HG03457 (cell line): Measurements from ENCODE around the gene PRR30.

Experiments used
- ATAC-seq: cut with Tn5 transposase; IDR thresholded peaks from one replicate; pipeline ENCODE4 v1.9.1; 2021; ENCODE audit warnings: moderate number of reproducible peaks; ENCODE audit not compliant: unreplicated experiment

The PRR30 gene

DNA sequence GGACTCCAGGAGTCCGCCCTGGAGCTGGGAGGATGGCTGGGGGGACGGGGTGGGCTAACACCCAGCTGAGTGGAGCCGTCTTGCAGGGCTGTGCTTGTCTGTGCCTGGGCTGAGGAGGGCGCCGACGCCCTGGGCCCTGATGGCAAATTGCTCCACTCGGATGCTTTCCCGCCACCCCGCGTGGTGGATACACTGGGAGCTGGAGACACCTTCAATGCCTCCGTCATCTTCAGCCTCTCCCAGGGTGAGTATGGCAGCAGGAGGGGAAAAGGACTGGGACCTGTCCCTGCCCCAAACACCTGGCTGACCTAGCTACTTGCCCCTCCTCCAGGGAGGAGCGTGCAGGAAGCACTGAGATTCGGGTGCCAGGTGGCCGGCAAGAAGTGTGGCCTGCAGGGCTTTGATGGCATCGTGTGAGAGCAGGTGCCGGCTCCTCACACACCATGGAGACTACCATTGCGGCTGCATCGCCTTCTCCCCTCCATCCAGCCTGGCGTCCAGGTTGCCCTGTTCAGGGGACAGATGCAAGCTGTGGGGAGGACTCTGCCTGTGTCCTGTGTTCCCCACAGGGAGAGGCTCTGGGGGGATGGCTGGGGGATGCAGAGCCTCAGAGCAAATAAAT, 39.8 kb downstream of the PRR30 start:
- ATAC-seq: no peak

DNA sequence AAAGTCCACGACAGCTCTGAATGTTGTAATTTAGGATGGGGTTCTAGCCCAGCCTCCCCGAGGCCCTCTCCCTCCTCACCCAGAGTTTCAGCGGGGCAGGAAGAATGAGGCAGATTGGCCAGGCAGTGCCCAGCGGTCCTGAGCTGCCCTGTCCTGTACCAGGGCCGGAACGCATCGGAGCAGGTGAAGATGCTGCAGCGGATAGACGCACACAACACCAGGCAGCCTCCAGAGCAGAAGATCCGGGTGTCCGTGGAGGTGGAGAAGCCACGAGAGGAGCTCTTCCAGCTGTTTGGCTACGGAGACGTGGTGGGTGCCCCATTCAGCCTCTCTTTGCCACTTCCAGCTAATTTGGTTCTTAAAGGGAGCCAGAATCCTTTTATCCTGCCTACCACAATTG, 41.9 kb downstream of the PRR30 start:
- ATAC-seq: no peak

DNA sequence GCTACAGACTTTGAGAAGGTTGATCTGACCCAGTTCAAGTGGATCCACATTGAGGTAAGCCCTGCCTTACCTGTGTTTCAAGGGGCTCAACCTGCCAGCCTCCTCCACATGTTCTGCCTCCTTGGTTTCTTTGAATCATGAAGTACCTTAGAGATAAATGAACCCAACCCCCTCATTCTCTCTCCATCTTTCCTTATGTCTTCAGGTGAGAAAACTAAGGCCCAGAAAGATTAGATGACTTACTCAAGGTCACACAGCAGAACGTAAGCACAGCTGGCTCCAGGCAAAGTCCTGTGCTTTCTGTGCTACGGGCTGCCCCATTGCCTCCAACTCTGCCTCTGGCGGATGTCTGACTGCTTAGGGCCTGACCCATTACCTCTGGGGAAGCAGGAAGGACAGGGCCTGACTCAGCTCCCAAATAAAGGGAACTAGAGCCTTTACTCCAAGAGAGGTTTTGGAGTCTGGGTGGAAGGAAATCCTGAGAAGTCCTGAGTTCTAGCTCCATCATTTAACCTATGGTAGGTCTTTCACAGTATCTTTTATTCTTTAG, 42.4 kb downstream of the PRR30 start:
- no peak for ATAC-seq

DNA sequence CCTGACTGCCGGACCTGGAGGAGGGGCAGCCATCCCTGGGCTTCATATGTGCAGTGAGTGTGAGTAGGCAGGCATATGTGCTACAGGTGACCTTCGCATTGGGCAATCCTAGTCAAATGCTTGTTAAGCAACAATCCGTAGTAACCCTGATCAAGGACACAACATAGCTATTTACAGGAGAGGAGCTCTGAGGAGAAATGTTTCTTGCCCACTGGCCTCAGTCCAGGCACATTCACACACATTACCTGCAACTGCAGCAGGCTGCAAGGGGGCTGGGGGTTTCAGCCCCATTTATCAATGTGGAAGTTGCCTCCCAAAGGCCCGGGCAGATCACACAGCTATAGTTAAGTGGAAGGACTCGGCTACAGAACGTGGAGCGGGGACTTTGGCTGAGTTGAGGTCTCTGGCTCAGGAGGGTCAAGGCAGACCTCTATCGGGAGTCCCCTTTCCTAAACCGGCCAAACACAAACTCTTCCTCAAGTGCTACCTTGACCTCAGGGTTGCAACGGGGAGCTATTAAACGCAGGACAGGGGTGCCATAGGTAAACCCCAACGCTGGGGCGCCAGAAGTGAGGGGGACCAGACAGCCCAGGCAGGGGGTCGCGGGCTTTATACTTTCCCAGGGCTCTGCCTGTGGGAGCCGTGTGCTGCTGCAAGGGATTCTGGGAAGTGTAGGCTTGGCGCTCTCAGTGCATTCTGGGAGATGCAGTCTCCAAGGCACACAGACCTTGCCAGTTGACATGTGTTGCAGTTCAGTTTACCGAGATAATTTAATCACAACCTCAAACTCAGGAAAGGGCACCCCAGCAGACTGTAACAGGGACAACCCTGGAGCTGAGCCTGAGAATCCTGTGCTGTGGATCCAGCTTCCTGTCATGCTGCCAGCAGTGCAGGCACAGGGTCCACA, 43.2 kb downstream of the PRR30 start:
- ATAC-seq: no peak

- no peak for ATAC-seq
Observed at GRCh38 chr2:27095427-27095744, 43.8 kb downstream of the PRR30 start.

GRCh38 chr2:27094353-27094984, 44.7 kb downstream of the PRR30 start:
- ATAC-seq: no peak

DNA sequence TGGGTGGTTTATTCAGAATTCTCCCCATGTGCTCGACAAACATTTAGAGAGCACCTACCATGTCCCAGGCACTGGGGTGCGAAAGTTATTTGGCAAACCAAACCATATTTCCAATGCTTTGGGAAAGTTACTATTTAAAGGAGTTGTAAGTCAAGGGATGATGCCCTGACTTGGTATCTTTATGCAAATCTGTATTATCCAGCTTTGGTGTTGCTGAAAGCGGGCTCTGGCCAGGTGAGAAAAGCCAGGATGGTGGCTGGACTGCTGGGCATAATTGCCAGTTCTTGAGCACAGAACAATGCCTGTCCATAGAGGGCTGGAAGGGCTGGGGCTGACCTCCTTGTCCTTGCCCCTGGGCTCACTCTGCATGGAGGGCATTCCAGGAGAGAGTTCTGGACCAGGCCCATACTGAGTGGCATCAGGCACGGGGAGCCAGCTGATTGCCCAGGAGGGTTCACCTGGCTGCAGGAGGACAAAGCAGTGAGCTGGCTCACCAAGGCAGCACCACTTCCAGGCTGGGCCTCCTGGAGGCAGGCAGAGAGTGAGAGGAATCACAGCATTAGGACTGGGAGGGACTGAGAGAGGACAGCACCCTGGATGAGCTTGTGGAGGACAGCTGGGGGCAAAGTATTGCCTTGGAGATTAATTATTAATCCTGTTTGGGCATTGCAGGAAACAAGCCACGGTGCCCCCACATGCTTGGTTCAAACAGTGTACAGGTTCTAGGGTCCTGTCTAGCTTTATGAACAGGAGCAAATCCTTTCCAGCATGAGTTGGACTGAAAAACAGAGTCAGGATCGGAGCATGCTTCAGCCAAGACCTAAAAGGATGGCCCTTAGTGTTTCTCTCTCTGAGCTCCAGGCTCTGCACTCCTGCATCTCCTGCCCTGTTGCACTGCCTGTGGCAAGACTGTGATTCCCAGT, 45.5 kb downstream of the PRR30 start:
- ATAC-seq: no peak

DNA sequence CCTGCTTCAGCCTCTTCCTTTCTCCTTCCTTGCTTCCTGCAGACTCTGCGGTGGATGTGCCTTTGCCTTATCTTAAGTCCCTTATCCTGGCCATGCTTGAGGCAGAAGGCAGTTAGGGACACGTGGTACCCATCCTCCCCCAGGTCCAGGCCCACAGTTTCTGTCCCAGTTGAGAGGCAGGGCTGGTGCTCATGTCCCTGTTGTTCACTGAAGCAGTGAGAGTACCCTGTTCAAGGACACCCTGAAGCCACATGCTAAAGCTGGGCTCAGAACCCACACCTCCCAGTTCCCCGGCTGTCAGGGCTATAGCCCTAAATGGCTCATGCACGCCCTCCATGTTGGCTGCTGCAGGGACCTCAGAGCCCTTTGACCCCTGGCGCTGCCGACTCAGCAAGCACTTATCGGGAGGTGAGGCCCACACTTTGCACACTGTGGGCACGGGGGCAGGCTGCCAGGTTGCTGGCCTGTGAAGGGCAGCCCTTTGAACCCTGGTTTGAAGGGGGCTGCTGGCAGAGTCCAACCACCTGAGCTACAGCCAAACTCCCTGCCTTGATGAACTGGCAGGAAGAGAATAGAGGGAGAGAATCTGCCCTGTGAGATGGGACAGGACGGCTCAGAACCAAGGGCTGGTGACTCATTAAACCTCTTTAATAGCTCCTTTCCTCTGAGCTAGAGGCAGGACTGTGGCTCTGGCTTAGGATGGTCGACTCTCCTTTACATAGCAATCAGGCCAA, 46.3 kb downstream of the PRR30 start:
- ATAC-seq: no peak

DNA sequence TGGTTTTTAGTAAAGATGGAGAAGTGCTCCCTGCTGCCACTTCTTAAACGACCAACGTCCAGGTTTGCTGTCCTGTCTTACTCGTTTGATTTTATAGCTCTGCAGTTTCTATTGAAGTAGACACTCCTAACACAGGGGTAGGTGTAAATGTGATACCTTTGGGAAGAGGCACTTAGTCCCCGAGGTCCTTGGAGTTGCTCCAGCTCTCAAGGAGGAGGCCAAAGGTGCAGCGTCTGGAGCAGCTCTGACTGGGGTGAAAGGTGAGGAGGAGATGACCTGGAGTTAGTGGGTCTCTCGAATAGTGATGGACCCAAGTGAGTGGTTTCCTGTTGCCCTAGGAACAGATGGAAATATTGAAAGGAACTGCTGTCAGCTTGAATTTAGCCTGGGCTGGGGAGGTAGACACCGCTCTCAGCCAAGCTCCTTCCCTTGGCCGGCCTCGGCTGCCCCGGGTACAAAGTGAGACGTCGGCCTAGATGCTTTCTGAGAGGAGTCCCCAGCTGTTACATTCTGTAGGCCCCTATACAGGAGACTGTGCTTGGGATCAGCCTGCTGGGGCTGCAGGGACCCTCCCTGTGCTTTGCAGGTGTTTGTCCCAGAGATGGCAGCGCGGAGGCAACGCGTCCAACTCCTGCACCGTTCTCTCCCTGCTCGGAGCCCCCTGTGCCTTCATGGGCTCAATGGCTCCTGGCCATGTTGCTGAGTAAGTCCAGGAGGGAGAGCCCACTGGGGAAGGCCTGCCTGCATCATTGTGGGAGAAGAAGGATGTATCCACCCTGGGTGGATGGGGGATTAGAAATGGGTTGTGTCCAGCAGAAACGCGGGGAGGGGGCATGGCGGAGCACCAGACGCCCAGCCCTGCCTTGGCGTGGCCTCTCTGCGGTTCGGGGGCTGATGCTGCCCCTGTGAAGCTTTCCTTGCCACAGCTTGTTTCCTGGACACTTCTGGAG, 47.2 kb downstream of the PRR30 start:
- ATAC-seq: no peak

GRCh38 chr2:27089111-27089954, 49.9 kb downstream of the PRR30 start:
- no peak for ATAC-seq

GRCh38 chr2:27088634-27089033, 50.6 kb downstream of the PRR30 start:
- no peak for ATAC-seq

GRCh38 chr2:27087823-27088410, 51.3 kb downstream of the PRR30 start:
- ATAC-seq: no peak
